HepG2 (cell line): ENCODE measurements around the gene GRIN2C. TPM values are rescaled to one million over a fixed set of nuclear protein-coding genes. Genes with fewer than 3 reads are reported as not detected.

ENCODE experiments used
- ARNT ChIP-seq: fragments of 450-650 bp; IDR thresholded peaks from 2 replicates; pipeline ENCODE4 v1.6.1; 2017
- EHMT2 ChIP-seq: fragments of 200-600 bp; sonication (generic); IDR thresholded peaks from 2 replicates; pipeline ENCODE4 v1.7.0; 2017; ENCODE audit warnings: antibody characterized with exemption, low read depth, low read length, borderline replicate concordance
- GABPB1 ChIP-seq: IDR thresholded peaks from 2 replicates; pipeline ENCODE4 v1.6.1; 2016; ENCODE audit warnings: mild to moderate bottlenecking, missing genetic modification reagents, moderate library complexity, missing compliant biosample characterization
- GZF1 ChIP-seq: sonication (generic); formaldehyde crosslinking; IDR thresholded peaks from 2 replicates; pipeline ENCODE4 v1.5.1; 2020; ENCODE audit warnings: mild to moderate bottlenecking, missing genetic modification reagents
- HMG20B ChIP-seq: conservative IDR thresholded peaks from 2 replicates; pipeline ENCODE4 v1.6.1; 2016; ENCODE audit warnings: missing genetic modification reagents, missing compliant biosample characterization
- KLF9 ChIP-seq: IDR thresholded peaks from 2 replicates; pipeline ENCODE4 v1.6.1; 2016; ENCODE audit warnings: low read depth
- MAFG ChIP-seq: sonication (generic); formaldehyde crosslinking; IDR thresholded peaks from 2 replicates; pipeline ENCODE4 v1.5.1; 2020; ENCODE audit warnings: mild to moderate bottlenecking, missing genetic modification reagents
- MXD3 ChIP-seq: IDR thresholded peaks from 2 replicates; pipeline ENCODE4 v1.6.1; 2016; ENCODE audit warnings: mild to moderate bottlenecking, missing biosample characterization, missing genetic modification reagents
- MZF1 ChIP-seq: sonication (generic); formaldehyde crosslinking; IDR thresholded peaks from 2 replicates; pipeline ENCODE4 v1.8.1; 2023; ENCODE audit warnings: mild to moderate bottlenecking, missing genetic modification reagents, borderline replicate concordance
- POLR2A ChIP-seq, 2 experiments: IDR thresholded peaks; 2 replicates each; pipeline ENCODE4 v1.6.1; 2011; ENCODE audit warnings: low read depth in 2 of 2, low read length in 2 of 2, mild to moderate bottlenecking in 1 of 2, moderate library complexity in 1 of 2; ENCODE audit not compliant: insufficient read depth in 1 of 2
- POLR2AphosphoS5 ChIP-seq: IDR thresholded peaks from 2 replicates; pipeline ENCODE4 v1.6.1; 2012; ENCODE audit warnings: low read depth, low read length
- SRY ChIP-seq: sonication (generic); formaldehyde crosslinking; IDR thresholded peaks from 2 replicates; pipeline ENCODE4 v1.8.0; 2022; ENCODE audit warnings: mild to moderate bottlenecking, missing genetic modification reagents
- TFDP2 ChIP-seq: sonication (generic); formaldehyde crosslinking; IDR thresholded peaks from 2 replicates; pipeline ENCODE4 v1.4.0; 2020; ENCODE audit warnings: missing genetic modification reagents
- ZBTB43 ChIP-seq: sonication (generic); formaldehyde crosslinking; conservative IDR thresholded peaks from 2 replicates; pipeline ENCODE4 v1.4.0; 2020; ENCODE audit warnings: missing genetic modification reagents
- ZBTB46 ChIP-seq: sonication (generic); formaldehyde crosslinking; IDR thresholded peaks from 2 replicates; pipeline ENCODE4 v1.4.0; 2020; ENCODE audit warnings: mild to moderate bottlenecking, missing genetic modification reagents, borderline replicate concordance
- ZNF766 ChIP-seq: sonication (generic); formaldehyde crosslinking; IDR thresholded peaks from 2 replicates; pipeline ENCODE4 v1.5.0; 2020; ENCODE audit warnings: missing genetic modification reagents, borderline replicate concordance
- ZNF788 ChIP-seq: sonication (generic); formaldehyde crosslinking; IDR thresholded peaks from 2 replicates; pipeline ENCODE4 v1.5.0; 2020; ENCODE audit warnings: mild to moderate bottlenecking, missing genetic modification reagents, borderline replicate concordance
- ZSCAN9 ChIP-seq: IDR thresholded peaks from 2 replicates; pipeline ENCODE4 v1.6.1; 2016; ENCODE audit warnings: borderline replicate concordance
- polyA plus RNA-seq, 8 experiments: library from polyadenylated mRNA; depleted of rRNA in 3 of 8; stranded (reverse) in 7 of 8; unstranded in 1 of 8; fragments of >200 nt; fragmentation: Illumina TruSeq in 4 of 8; extraction: Trizol in 4 of 8; gene quantifications; 2 replicates each; pipeline versions ENCODE4 v1.2.1 to v1.2.3, GENCODE V29; 2011 to 2016; ENCODE audit warnings: low read depth in 4 of 8, missing spikeins in 1 of 8, mixed read lengths in 1 of 8; ENCODE audit not compliant: insufficient read depth in 1 of 8
- total RNA-seq, 5 experiments: library from RNA; depleted of rRNA; stranded (reverse); fragments of >200 nt; fragmentation: Illumina TruSeq; extraction: Trizol; gene quantifications; 2 replicates each; pipeline ENCODE4 v1.2.3, GENCODE V29; 2016; ENCODE audit warnings: low read depth in 1 of 5
- TF ChIP-seq, protein P1 (sequence below): sonication (generic); formaldehyde crosslinking; IDR thresholded peaks from 2 replicates; pipeline ENCODE4 v1.8.0; 2022; ENCODE audit warnings: mild to moderate bottlenecking, missing genetic modification reagents, moderate library complexity
- TF ChIP-seq, protein P2 (sequence below): sonication (generic); formaldehyde crosslinking; IDR thresholded peaks from 2 replicates; pipeline ENCODE4 v1.4.0; 2020; ENCODE audit warnings: missing genetic modification reagents

Gene GRIN2C
- total and polyA plus RNA-seq, 2 of the 13 experiments (the other 11 are each of a cell fraction or from before 2014, with no cell fraction given) = 0.03 to 0.11 TPM

GRCh38 chr17:74873037-74873873 is 13.6 kb upstream of the GRIN2C start (continued):
- TF ChIP-seq TFDP2 (CRISPR knock-in tag) (peak; percentile 99), ZSCAN9 (CRISPR knock-in tag) (no peak; the same call in 1 of the 2 replicates), MZF1 (CRISPR knock-in tag) (no peak), ARNT (no peak), HMG20B (CRISPR knock-in tag) (peak; percentile 48; the same call in 1 of the 2 replicates), ZNF766 (CRISPR knock-in tag) (peak; percentile 23; the same call in 1 of the 2 replicates), MXD3 (CRISPR knock-in tag) (no peak), KLF9 (CRISPR knock-in tag) (peak; percentile 13; the same call in 1 of the 2 replicates), EHMT2 (no peak), POLR2A (IDR thresholded peaks at IDR 0.05; ENCODE audit: insufficient read depth in 1 of 2, low read depth in 2 of 2, low read length in 2 of 2) (peak; percentile 96 to 98), SRY (CRISPR knock-in tag) (0 out of 2 replicates have a peak, but pooled peaks have one; percentile 48), MAFG (no peak), POLR2AphosphoS5 (peak; percentile 98), GABPB1 (peak; percentile 79), ZBTB46 (CRISPR knock-in tag) (no peak), ZBTB43 (CRISPR knock-in tag) (no peak), GZF1 (CRISPR knock-in tag) (no peak), ZNF788 (CRISPR knock-in tag) (no peak; the same call in 1 of the 2 replicates)
- TF ChIP-seq, protein P1, sequence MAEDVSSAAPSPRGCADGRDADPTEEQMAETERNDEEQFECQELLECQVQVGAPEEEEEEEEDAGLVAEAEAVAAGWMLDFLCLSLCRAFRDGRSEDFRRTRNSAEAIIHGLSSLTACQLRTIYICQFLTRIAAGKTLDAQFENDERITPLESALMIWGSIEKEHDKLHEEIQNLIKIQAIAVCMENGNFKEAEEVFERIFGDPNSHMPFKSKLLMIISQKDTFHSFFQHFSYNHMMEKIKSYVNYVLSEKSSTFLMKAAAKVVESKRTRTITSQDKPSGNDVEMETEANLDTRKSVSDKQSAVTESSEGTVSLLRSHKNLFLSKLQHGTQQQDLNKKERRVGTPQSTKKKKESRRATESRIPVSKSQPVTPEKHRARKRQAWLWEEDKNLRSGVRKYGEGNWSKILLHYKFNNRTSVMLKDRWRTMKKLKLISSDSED (CRISPR knock-in tag) = no peak
- TF ChIP-seq, protein P2, sequence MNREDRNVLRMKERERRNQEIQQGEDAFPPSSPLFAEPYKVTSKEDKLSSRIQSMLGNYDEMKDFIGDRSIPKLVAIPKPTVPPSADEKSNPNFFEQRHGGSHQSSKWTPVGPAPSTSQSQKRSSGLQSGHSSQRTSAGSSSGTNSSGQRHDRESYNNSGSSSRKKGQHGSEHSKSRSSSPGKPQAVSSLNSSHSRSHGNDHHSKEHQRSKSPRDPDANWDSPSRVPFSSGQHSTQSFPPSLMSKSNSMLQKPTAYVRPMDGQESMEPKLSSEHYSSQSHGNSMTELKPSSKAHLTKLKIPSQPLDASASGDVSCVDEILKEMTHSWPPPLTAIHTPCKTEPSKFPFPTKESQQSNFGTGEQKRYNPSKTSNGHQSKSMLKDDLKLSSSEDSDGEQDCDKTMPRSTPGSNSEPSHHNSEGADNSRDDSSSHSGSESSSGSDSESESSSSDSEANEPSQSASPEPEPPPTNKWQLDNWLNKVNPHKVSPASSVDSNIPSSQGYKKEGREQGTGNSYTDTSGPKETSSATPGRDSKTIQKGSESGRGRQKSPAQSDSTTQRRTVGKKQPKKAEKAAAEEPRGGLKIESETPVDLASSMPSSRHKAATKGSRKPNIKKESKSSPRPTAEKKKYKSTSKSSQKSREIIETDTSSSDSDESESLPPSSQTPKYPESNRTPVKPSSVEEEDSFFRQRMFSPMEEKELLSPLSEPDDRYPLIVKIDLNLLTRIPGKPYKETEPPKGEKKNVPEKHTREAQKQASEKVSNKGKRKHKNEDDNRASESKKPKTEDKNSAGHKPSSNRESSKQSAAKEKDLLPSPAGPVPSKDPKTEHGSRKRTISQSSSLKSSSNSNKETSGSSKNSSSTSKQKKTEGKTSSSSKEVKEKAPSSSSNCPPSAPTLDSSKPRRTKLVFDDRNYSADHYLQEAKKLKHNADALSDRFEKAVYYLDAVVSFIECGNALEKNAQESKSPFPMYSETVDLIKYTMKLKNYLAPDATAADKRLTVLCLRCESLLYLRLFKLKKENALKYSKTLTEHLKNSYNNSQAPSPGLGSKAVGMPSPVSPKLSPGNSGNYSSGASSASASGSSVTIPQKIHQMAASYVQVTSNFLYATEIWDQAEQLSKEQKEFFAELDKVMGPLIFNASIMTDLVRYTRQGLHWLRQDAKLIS (CRISPR knock-in tag) = no peak
